ENCODE results near the gene TMEFF2. TPM values are rescaled to one million over a fixed set of nuclear protein-coding genes. Genes with fewer than 3 reads are reported as not detected.

Gene TMEFF2
- polyA plus RNA-seq, 1 of the 3 experiments (the other 2 are of a cell fraction): 5.4 TPM

GRCh38 chr2:192206399-192206798 is 11.7 kb upstream of the TMEFF2 start:
- Histone ChIP-seq H3F3A (replicated peaks; ENCODE audit: insufficient read depth) (no peaks in the 10 kb centered on the region), H2AFZ (ENCODE audit: low read depth) (no peak overlapping the region; the same call in 1 of the 2 replicates), H3K9ac (no peak overlapping the region), H3K4me2 (no peak overlapping the region), H3K27me3 (ENCODE audit: insufficient read depth) (no peaks in the 10 kb centered on the region), H3K79me2 (ENCODE audit: insufficient read depth) (no peaks in the 10 kb centered on the region), H3K4me1 (ENCODE audit: control insufficient read depth in 1 of 2, insufficient read depth in 2 of 2, low read depth in 1 of 2, low read length in 1 of 2) (no peaks in the 10 kb centered on the region), H3K36me3 (replicated peaks in 1 of 2; ENCODE audit: control insufficient read depth in 1 of 2, insufficient read depth in 2 of 2, low read length in 1 of 2) (no peaks in the 10 kb centered on the region), H4K20me1 (ENCODE audit: insufficient read depth) (no peaks in the 10 kb centered on the region), H3K4me3 (ENCODE audit: low read depth in 2 of 2, low read length in 1 of 2) (no peak overlapping the region), H3K9me2 (peaks cover 3% of the 10 kb centered on the region; the same call in 1 of the 2 replicates), H3K27ac (ENCODE audit: low read depth in 2 of 2, low read length in 1 of 2) (no peak overlapping the region), H3K9me3 (no peaks in the 10 kb centered on the region)
- TF ChIP-seq PBX3 (IDR thresholded peaks at IDR 0.05) (no peak), TCF12 (IDR thresholded peaks at IDR 0.05) (no peak), SMC3 (IDR thresholded peaks at IDR 0.05; ENCODE audit: low read depth, low read length) (no peak), FOSL2 (IDR thresholded peaks at IDR 0.05; ENCODE audit: borderline replicate concordance, low read depth) (no peak), SIN3A (IDR thresholded peaks at IDR 0.05; ENCODE audit: borderline replicate concordance, low read depth, low read length) (no peak), GATA2 (CRISPR knock-in tag; IDR thresholded peaks at IDR 0.05) (no peak)
- CTCF ChIA-PET: interaction anchor here (0.9 to 2.2 kb wide), 3 partner anchors 11 to 18 kb away, joined by 3 to 11 read pairs (median 4); partner anchors contain the start of gene TMEFF2
- no peak for DNase-seq
- POLR2A ChIA-PET: no interaction called here
- 90% methylated on average over 9 of the region's 9 CpGs for WGBS (ENCODE audit: low lambda C conversion rate)

- WGBS (ENCODE audit: low lambda C conversion rate): 79% methylated on average over 1 of the region's 1 CpG
- H3K36me3 ChIP-seq (replicated peaks in 1 of 2; ENCODE audit: control insufficient read depth in 1 of 2, insufficient read depth in 2 of 2, low read length in 1 of 2): no peaks in the 10 kb centered on the region
- no peaks in the 10 kb centered on the region for H3K27me3 ChIP-seq (ENCODE audit: insufficient read depth)
- H3K4me2 ChIP-seq: no peak overlapping the region
- ChIA-PET POLR2A (no interaction called here), CTCF (interaction anchor here (1.1 to 1.5 kb wide), 2 partner anchors 9 to 13 kb away, joined by 4 read pairs; partner anchors contain the start of gene TMEFF2)
- H3K27ac ChIP-seq (ENCODE audit: low read depth in 2 of 2, low read length in 1 of 2): no peak overlapping the region
- no peak overlapping the region for H3K4me3 ChIP-seq (ENCODE audit: low read depth in 2 of 2, low read length in 1 of 2)
- H3K79me2 ChIP-seq (ENCODE audit: insufficient read depth): no peaks in the 10 kb centered on the region
- no peaks in the 10 kb centered on the region for H3K4me1 ChIP-seq (ENCODE audit: control insufficient read depth in 1 of 2, insufficient read depth in 2 of 2, low read depth in 1 of 2, low read length in 1 of 2)
- TF ChIP-seq TCF12 (IDR thresholded peaks at IDR 0.05): no peak
- TF ChIP-seq RXRA (IDR thresholded peaks at IDR 0.05; ENCODE audit: borderline replicate concordance, low read depth): no peak
- TF ChIP-seq FOXM1 (IDR thresholded peaks at IDR 0.05; ENCODE audit: low read depth): no peak
- TF ChIP-seq MAX (IDR thresholded peaks at IDR 0.05; ENCODE audit: low read depth): no peak
- no peak for TF ChIP-seq EP300 (IDR thresholded peaks at IDR 0.05; ENCODE audit: borderline replicate concordance in 1 of 2, low read depth in 1 of 2, low read length in 1 of 2)
- TF ChIP-seq NFIC (IDR thresholded peaks at IDR 0.05; ENCODE audit: borderline replicate concordance): no peak
- TF ChIP-seq MXI1 (IDR thresholded peaks at IDR 0.05; ENCODE audit: low read depth, low read length): no peak
- no peak for TF ChIP-seq POLR2AphosphoS5 (IDR thresholded peaks at IDR 0.05; ENCODE audit: low read depth, low read length)
- no peak for TF ChIP-seq GABPA (IDR thresholded peaks at IDR 0.05; ENCODE audit: low read depth)
- TF ChIP-seq IRF3 (IDR thresholded peaks at IDR 0.05; ENCODE audit: low read depth, low read length): no peak
- no peak for TF ChIP-seq RFX5 (IDR thresholded peaks at IDR 0.05; ENCODE audit: low read length)
- TF ChIP-seq EZH2phosphoT487 (IDR thresholded peaks at IDR 0.05; ENCODE audit: borderline replicate concordance, low read depth): no peak
- TF ChIP-seq YY1 (IDR thresholded peaks at IDR 0.05; ENCODE audit: low read depth): no peak
- TF ChIP-seq USF1 (IDR thresholded peaks at IDR 0.05; ENCODE audit: borderline replicate concordance, low read depth): no peak
- no peak for TF ChIP-seq CHD2 (IDR thresholded peaks at IDR 0.05; ENCODE audit: low read length, partially characterized antibody)
- H3K9me3 ChIP-seq: no peaks in the 10 kb centered on the region
- 0 out of 2 replicates have a peak, but pooled peaks cover 3% of the 10 kb centered on the region for H3K9me2 ChIP-seq
- H4K20me1 ChIP-seq (ENCODE audit: insufficient read depth): no peaks in the 10 kb centered on the region
- no peaks in the 10 kb centered on the region for H3F3A ChIP-seq (replicated peaks; ENCODE audit: insufficient read depth)
- no peak overlapping the region for H3K9ac ChIP-seq
- no peak overlapping the region for H2AFZ ChIP-seq (ENCODE audit: low read depth)
- DNase-seq: no peak
These were observed 9.1 kb upstream of the TMEFF2 start for GRCh38 chr2:192203876-192204275.
